KBM-7 (cell line): ENCODE measurements around the gene IRF5.
"Not testable (repeated sequence)": the region's sequence is repeated elsewhere in the genome, so short reads cannot be mapped to it uniquely, and the experiment has no call there.

Experiments used
- DNase-seq: peaks from one replicate; pipeline ENCODE4 v3.0.0-alpha.2; 2015
- in situ Hi-C: fragments of 300-500 bp; cut with MboI; formaldehyde crosslinking; loops from 2 replicates; pipeline ENCODE4 v1.14.3; 2020; ENCODE audit warnings: low sequenced_read_pairs, low pct_unique_long_range_greater_than_20kb, mixed read lengths

Gene IRF5

GRCh38 chr7:128948312-128948973 is 10.7 kb downstream of the IRF5 start:
- in situ Hi-C loops = no loop called here
- no peak for DNase-seq

GRCh38 chr7:128948976-128949760 is 11.4 kb downstream of the IRF5 start:
- in situ Hi-C loops = no loop called here
- peak; percentile 55 for DNase-seq

DNA sequence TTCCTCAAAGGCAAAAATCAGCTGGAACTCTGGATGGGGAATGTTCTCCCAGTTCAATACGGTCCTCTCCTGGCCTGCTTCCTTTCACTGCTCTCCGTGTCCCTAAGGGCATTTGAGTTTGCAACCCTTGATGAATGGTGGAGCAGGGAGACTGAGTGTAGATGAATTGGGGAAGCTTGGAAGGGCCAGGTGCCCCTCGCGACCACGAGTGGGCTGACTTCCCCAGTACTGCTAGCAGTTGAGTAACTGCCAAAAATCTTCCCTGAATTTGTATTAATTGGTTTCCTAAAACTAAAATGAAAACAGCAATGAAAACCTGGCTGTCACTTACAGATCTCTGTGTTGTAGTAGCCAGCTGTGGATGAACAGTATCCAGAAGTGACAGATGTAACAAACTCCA is 13.6 kb downstream of the IRF5 start:
- in situ Hi-C loops = no loop called here
- no peak for DNase-seq

DNA sequence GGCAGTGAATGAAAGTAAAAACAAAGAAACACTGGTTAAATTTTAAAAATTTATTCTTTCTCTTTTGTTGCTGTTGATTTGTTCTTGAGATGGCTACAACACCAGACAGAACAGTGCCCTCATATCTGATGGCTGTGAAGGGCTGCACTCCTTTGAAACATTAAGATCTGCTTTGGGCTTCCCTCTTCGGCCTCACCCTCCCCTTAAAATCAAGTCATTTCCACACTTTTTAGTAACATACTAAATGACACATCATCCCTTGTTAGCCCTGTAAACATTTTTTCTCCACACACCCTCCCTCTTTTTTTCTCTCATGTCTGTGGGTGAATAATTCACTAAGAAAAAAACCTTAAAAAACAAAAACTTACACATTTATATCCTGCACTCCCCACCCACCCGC is 16.4 kb downstream of the IRF5 start:
- in situ Hi-C loops = no loop called here

GRCh38 chr7:128954830-128955802 is 17.4 kb downstream of the IRF5 start:
- no peak for DNase-seq
- in situ Hi-C loops = no loop called here

More for the DNA sequence above, 16.4 kb downstream of the IRF5 start:
- DNase-seq = no peak

DNA sequence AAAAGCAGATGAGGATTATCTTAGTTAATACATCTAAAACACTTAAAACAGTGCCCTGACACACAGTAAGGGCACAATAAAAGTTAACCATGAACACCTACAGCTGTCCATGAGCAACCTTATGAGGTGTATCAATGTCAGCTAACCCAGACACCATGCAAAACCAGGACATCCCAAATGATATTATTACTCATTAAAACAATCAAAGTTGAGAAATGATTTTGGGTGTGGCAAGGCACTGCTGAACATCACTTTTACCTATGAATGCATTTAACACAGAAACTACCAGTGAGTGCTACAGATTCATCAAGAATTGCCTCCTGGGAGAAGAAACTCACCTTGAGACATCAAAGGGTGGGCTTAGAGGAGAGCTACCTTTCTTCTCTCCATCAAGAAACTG is 18.3 kb downstream of the IRF5 start:
- DNase-seq = no peak
- in situ Hi-C loops = no loop called here

- in situ Hi-C loops = no loop called here
- no peak for DNase-seq
Observed at GRCh38 chr7:128959296-128959695, 21.6 kb downstream of the IRF5 start.

DNA sequence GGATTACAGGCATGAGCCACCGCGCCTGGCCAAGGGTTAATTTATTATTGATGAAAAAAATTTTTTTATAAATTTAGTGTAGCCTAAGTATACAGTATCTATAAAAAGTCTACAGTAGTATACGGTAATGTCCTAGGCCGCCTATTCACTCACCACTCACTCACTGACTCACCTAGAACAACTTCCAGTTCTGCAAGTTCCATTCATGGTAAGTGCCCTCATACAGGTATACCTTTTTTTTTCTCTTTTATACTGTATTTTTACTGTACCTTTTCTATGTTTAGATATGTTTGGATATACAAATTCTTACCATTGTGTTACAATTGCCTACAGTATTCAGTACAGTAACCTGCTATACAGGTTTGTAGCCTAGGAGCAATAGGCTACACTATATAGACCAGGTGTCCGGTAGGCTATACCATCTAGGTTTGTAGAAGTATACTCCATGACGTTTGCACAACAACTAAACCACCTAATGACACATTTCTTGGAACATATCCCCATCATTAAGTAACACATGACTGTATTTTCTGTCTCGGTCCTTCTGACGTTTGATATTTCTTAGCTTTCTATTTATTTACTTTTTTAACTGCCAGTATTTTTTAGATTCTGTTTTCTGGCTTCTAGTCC is 23.4 kb downstream of the IRF5 start:
- DNase-seq = no peak
- in situ Hi-C loops = no loop called here

DNA sequence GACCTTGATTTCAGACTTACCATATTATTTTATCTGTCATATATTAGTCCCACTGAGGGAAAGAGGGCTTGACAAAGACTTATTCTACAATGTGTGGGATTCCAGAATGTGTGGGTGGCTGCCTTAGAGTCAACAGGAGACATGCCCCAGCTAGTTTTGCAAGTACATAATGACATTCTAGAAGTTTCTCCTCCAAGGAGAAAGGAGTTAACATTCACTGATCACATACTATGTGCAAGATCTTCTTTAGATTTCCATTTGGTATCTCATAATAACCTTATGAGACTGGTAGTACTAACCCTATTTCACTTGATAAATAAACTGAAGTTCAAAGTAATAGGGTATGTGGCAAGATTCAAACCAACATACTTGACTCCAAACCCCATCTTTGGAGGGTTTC is 25.2 kb downstream of the IRF5 start:
- in situ Hi-C loops = no loop called here
- DNase-seq = no peak

GRCh38 chr7:128963327-128963757 is 25.6 kb downstream of the IRF5 start:
- in situ Hi-C loops = no loop called here
- DNase-seq = no peak

DNA sequence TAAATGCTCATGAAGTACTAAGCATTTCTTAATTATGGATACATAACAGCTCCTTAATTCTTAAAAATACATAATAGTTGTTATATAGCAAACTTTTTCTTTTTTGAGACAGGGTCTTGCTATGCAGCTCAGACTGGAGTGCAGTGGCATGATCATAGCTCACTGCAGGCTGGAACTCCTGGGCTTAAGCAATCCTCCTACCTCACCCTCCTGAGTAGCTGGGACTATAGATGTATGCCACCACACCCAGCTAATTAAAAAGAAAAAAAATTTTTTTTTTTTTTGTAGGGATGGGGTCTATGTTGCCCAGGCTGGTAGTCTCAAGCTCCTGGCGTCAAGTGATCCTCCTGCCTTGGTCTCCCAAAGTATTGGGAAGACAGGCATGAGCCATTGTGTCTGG is 30.9 kb downstream of the IRF5 start:
- DNase-seq = no peak
- in situ Hi-C loops = no loop called here

DNA sequence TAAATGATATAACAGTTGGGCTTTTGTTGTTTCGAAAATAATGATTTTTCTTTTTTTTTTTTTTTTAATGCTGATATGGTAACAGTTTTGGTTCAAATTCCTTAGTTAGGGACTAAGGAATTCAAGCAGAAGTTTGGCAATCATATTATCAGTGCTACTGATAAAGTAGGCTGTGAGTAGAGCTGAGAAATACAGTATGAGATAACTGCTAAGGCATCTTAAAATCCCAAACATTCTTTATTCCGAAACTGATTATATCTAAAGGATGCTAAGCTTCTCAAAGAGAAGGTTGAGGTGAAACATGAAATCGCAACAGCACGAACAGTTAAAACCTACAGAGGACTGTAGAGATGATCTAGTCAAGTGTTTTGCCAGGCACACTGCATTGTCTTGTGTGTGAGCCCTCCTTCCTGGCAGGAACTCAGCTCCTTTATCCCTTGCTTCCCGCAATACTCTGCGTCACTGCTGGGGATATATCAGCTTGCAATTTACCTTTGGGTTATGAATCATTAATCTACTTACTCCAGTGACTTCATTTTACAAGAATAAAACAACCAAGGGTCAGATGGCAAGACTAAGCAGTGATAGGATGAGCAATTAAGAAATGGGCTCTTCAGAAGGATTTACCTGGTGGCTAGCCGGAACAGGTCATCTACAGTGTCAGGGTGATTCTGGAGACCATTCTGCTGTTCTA is 36.7 kb downstream of the IRF5 start:
- in situ Hi-C loops = no loop called here
- DNase-seq = no peak

GRCh38 chr7:128982105-128982504 is 44.4 kb downstream of the IRF5 start:
- in situ Hi-C loops = no loop called here

DNA sequence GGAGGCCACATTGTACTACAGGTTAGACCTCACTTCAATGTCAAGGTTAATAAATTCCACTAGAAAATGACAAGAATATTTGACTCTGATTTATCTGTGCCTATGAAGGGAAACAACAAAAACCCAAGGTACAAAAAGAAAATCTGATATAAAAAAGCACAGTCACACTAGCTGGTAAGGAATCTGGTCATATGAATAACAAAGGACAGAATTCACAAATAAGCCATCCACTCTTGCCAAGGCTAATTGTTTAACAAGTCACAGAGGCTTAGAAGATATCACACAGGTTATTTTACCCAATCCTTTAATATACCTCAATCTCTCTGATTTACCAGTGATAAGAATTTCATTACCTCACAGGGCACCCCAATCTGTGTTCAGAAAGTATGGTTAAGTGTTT is 47.9 kb downstream of the IRF5 start:
- in situ Hi-C loops = no loop called here

More at GRCh38 chr7:128982105-128982504, 44.4 kb downstream of the IRF5 start:
- DNase-seq = no peak

DNA sequence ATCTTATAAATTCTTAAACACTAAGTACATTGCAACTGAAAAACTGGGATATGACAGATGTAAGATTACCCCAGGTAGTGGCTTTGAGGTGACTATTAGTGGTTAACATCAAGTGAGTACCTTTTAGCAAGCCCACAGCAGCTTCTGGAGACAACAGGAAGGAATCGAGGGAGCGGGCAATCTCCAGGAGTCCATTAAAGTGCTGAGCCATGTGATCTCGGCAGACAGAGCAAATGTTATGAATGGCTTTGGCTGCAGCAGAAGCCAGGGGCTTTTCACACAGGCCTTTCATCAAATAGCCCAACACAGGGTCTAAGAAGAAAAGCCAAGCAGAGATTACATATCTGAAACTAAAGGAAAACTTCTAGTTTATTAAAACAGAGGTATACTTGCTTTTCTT is 48.9 kb downstream of the IRF5 start:
- DNase-seq = no peak
- in situ Hi-C loops = no loop called here

More for the DNA sequence above, 47.9 kb downstream of the IRF5 start:
- DNase-seq = no peak

DNA sequence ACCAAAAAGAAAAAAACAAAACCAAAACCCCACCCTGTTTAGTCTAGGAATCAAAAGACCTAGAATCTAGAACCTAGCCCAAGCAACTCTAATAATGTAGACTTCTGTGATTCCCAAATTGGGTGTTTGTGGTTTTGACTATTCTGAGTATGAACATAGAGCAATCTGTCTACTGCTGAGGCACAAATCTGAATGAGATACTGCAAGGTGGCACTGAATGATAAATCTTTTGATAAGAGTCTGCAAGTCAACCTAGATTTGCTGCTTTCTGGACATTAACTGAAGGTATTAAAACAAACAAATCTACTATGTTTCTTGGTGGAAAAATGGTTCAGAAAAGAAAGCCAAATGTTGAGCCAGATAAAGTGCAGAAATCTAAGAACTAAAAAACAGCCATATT is 50.6 kb downstream of the IRF5 start:
- in situ Hi-C loops = no loop called here
- DNase-seq = no peak

GRCh38 chr7:128989961-128990360 is 52.2 kb downstream of the IRF5 start:
- in situ Hi-C loops = no loop called here

DNA sequence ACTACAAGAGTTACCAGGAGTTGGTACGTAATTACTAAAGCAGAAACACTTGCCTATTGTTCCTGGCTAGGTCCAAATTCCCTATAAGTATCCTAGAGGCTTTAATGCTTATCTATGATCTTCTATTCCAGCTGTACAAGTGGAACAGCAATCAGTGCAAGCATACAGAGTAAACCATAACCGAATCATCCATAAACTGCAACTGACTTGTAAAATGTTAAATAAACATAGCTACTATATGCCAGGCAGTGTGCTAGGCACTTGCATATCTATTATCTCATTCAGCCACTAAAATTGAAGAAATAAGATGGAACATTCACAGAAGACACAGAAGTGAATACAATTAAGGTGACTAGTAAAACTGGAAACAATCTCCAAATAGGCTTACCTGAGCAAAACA is 55.7 kb downstream of the IRF5 start:
- in situ Hi-C loops = no loop called here
- DNase-seq = no peak

More at GRCh38 chr7:128989961-128990360, 52.2 kb downstream of the IRF5 start:
- no peak for DNase-seq

- in situ Hi-C loops, DNase-seq: not testable (repeated sequence)
Observed at GRCh38 chr7:128994560-128994959, 56.8 kb downstream of the IRF5 start.
